SK-N-SH treated with all-trans-retinoic acid at 6 μM for 48 hours (cell line): ENCODE results near the gene COG1.

Experiments
- PPARA ChIP-seq: fragments of 250-450 bp; sonication (Bioruptor Pico); IDR thresholded peaks from 2 replicates; pipeline ENCODE4 v1.5.0; 2020; ENCODE audit warnings: mild to moderate bottlenecking, borderline replicate concordance
- RARB ChIP-seq: fragments of 250-450 bp; sonication (Bioruptor Pico); IDR thresholded peaks from 2 replicates; pipeline ENCODE4 v1.8.0; 2021; ENCODE audit warnings: mild to moderate bottlenecking, moderate library complexity

GRCh38 chr17:73214851-73215250, 22.0 kb downstream of the COG1 start:
- TF ChIP-seq RARB (CRISPR knock-in tag), result no peak
- no peak for TF ChIP-seq PPARA (CRISPR knock-in tag)
